ENCODE measurements around the gene JAZF1. TPM values are rescaled to one million over a fixed set of nuclear protein-coding genes. Genes with fewer than 3 reads are reported as not detected.

The JAZF1 gene
- total RNA-seq, 4 donors from 2014 or later: 4.7 to 8.1 (median 5.7) TPM

GRCh38 chr7:28208506-28208905, 27.9 kb upstream of the JAZF1 start:
- intact Hi-C loops (cut with DNase I; ENCODE audit: low total_unique reads): no loop called here
- TF ChIP-seq POLR2A (IDR thresholded peaks at IDR 0.05) (no peak), CTCF (IDR thresholded peaks at IDR 0.05) (no peak)
- H3K4me3 ChIP-seq (ENCODE audit: low read depth, poor library complexity, severe bottlenecking): no peak overlapping the region
- 83 to 87% methylated on average over 2 of the region's 2 CpGs for WGBS, 2 donors
- no peak for DNase-seq (ENCODE audit: low spot score in 2 of 2)

- no peak for DNase-seq (ENCODE audit: low spot score in 2 of 2)
Measured at GRCh38 chr7:28207486-28208158, 27.0 kb upstream of the JAZF1 start.

GRCh38 chr7:28205506-28205905, 24.9 kb upstream of the JAZF1 start:
- no peak for TF ChIP-seq CTCF (IDR thresholded peaks at IDR 0.05)
- no peak for TF ChIP-seq POLR2A (IDR thresholded peaks at IDR 0.05)
- no peak for DNase-seq (ENCODE audit: low spot score in 2 of 2)
- intact Hi-C loops (cut with DNase I; ENCODE audit: low total_unique reads): no loop called here
- WGBS, 2 donors: 88 to 96% methylated on average over 3 of the region's 3 CpGs
- no peak overlapping the region for H3K4me3 ChIP-seq (ENCODE audit: low read depth, poor library complexity, severe bottlenecking)

More at GRCh38 chr7:28207486-28208158, 27.0 kb upstream of the JAZF1 start:
- intact Hi-C loops (cut with DNase I; ENCODE audit: low total_unique reads): no loop called here
- TF ChIP-seq POLR2A (IDR thresholded peaks at IDR 0.05): no peak
- no peak for TF ChIP-seq CTCF (IDR thresholded peaks at IDR 0.05)
- no peak overlapping the region for H3K4me3 ChIP-seq (ENCODE audit: low read depth, poor library complexity, severe bottlenecking)
- 70 to 79% methylated on average over 1 of the region's 1 CpG for WGBS, 2 donors

- no peak overlapping the region for H3K4me3 ChIP-seq (ENCODE audit: low read depth, poor library complexity, severe bottlenecking)
- WGBS, 2 donors: 94% methylated on average over 5 of the region's 5 CpGs
- no peak for DNase-seq (ENCODE audit: low spot score in 2 of 2)
- intact Hi-C loops (cut with DNase I; ENCODE audit: low total_unique reads): no loop called here
- TF ChIP-seq CTCF (IDR thresholded peaks at IDR 0.05) (no peak), POLR2A (IDR thresholded peaks at IDR 0.05) (no peak)
Measured at GRCh38 chr7:28203508-28204240, 23.1 kb upstream of the JAZF1 start.

GRCh38 chr7:28202222-28202621, 21.6 kb upstream of the JAZF1 start:
- intact Hi-C loops (cut with DNase I; ENCODE audit: low total_unique reads): no loop called here
- 95% methylated on average over 9 of the region's 9 CpGs for WGBS, 2 donors
- no peak for DNase-seq (ENCODE audit: low spot score in 2 of 2)
- H3K4me3 ChIP-seq (ENCODE audit: low read depth, poor library complexity, severe bottlenecking): no peak overlapping the region
- TF ChIP-seq CTCF (IDR thresholded peaks at IDR 0.05) (no peak), POLR2A (IDR thresholded peaks at IDR 0.05) (no peak)
